Effector memory CD8-positive, alpha-beta T cell (primary cell): ENCODE measurements around the gene PTMS.

Experiments used
- ATAC-seq: fragments of 150-1000 bp; cut with Tn5 transposase; replicated peaks from 2 replicates; pipeline ENCODE4 v1.10.0; 2021; ENCODE audit warnings: mild to moderate bottlenecking, moderate library complexity
- DNase-seq, 3 experiments: peaks; one replicate each; pipeline ENCODE4 v3.0.0; 2021
- H3K27ac Mint-ChIP-seq, 2 donors: one replicate each; pipeline ENCODE4 v1.8.0; 2022; ENCODE audit warnings: mild to moderate bottlenecking in 2 of 2, mixed read lengths in 2 of 2, moderate library complexity in 2 of 2
- H3K27me3 Mint-ChIP-seq, 2 donors: one replicate each; pipeline ENCODE4 v1.8.0; 2022; ENCODE audit warnings: mixed read lengths in 2 of 2
- H3K36me3 Mint-ChIP-seq: one replicate; pipeline ENCODE4 v1.8.0; 2022; ENCODE audit warnings: mild to moderate bottlenecking, moderate library complexity, mixed read lengths; ENCODE audit not compliant: insufficient read depth
- H3K4me1 Mint-ChIP-seq, 2 donors: one replicate each; pipeline ENCODE4 v1.8.0; 2022; ENCODE audit warnings: low read depth in 2 of 2, mixed read lengths in 2 of 2
- H3K4me3 Mint-ChIP-seq, 2 donors: one replicate each; pipeline ENCODE4 v1.8.0; 2022; ENCODE audit warnings: mild to moderate bottlenecking in 2 of 2, mixed read lengths in 2 of 2, moderate library complexity in 2 of 2
- H3K9me3 Mint-ChIP-seq, 2 donors: one replicate each; pipeline ENCODE4 v1.8.0; 2022; ENCODE audit warnings: mixed read lengths in 2 of 2

The PTMS gene

GRCh38 chr12:6779708-6780432 is 13.7 kb downstream of the PTMS start:
- H3K27ac Mint-ChIP-seq: no peak overlapping the region
- DNase-seq (no peak), ATAC-seq (no peak)
- no peaks in the 10 kb centered on the region for H3K9me3 Mint-ChIP-seq
- H3K4me3 Mint-ChIP-seq: no peak overlapping the region
- H3K4me1 Mint-ChIP-seq: peaks cover 23 to 32% of the 10 kb centered on the region in 2 donors
- peaks cover 14% of the 10 kb centered on the region for H3K36me3 Mint-ChIP-seq
- peaks cover 0 to 8% of the 10 kb centered on the region in 2 donors for H3K27me3 Mint-ChIP-seq

GRCh38 chr12:6780573-6780972 is 14.4 kb downstream of the PTMS start:
- DNase-seq (no peak), ATAC-seq (no peak)
- H3K9me3 Mint-ChIP-seq: no peaks in the 10 kb centered on the region
- H3K4me1 Mint-ChIP-seq: peaks cover 16 to 25% of the 10 kb centered on the region in 2 donors
- H3K36me3 Mint-ChIP-seq: peaks cover 8% of the 10 kb centered on the region
- no peak overlapping the region for H3K4me3 Mint-ChIP-seq
- peaks cover 0 to 8% of the 10 kb centered on the region in 2 donors for H3K27me3 Mint-ChIP-seq
- no peak overlapping the region for H3K27ac Mint-ChIP-seq

- DNase-seq (no peak), ATAC-seq (no peak)
- Mint-ChIP-seq H3K9me3 (no peaks in the 10 kb centered on the region), H3K4me3 (no peak overlapping the region), H3K27ac (no peak overlapping the region), H3K36me3 (peaks cover 5% of the 10 kb centered on the region), H3K4me1 (peaks cover 13 to 14% of the 10 kb centered on the region in 2 donors), H3K27me3 (peaks cover 0 to 8% of the 10 kb centered on the region in 2 donors)
Measured at GRCh38 chr12:6782119-6782518, 16.0 kb downstream of the PTMS start.

GRCh38 chr12:6782850-6783566 is 16.8 kb downstream of the PTMS start:
- no peak for ATAC-seq
- Mint-ChIP-seq H3K27me3 (peaks cover 0 to 8% of the 10 kb centered on the region in 2 donors), H3K4me1 (peaks cover 12 to 13% of the 10 kb centered on the region in 2 donors), H3K36me3 (peaks cover 5% of the 10 kb centered on the region), H3K4me3 (no peak overlapping the region), H3K27ac (no peak overlapping the region), H3K9me3 (no peaks in the 10 kb centered on the region)
- no peak for DNase-seq

GRCh38 chr12:6783828-6784227 is 17.7 kb downstream of the PTMS start:
- peaks cover 0 to 8% of the 10 kb centered on the region in 2 donors for H3K27me3 Mint-ChIP-seq
- no peaks in the 10 kb centered on the region for H3K9me3 Mint-ChIP-seq
- ATAC-seq (no peak), DNase-seq (no peak)
- peaks cover 4 to 7% of the 10 kb centered on the region in 2 donors for H3K4me1 Mint-ChIP-seq
- no peak overlapping the region for H3K27ac Mint-ChIP-seq
- H3K36me3 Mint-ChIP-seq: peaks cover under 1% of the 10 kb centered on the region
- H3K4me3 Mint-ChIP-seq: no peak overlapping the region

GRCh38 chr12:6784296-6784695 is 18.1 kb downstream of the PTMS start:
- ATAC-seq (no peak), DNase-seq (no peak)
- no peak overlapping the region for H3K4me3 Mint-ChIP-seq
- peaks cover 0 to 8% of the 10 kb centered on the region in 2 donors for H3K27me3 Mint-ChIP-seq
- no peaks in the 10 kb centered on the region for H3K36me3 Mint-ChIP-seq
- no peaks in the 10 kb centered on the region for H3K9me3 Mint-ChIP-seq
- peaks cover 0 to 3% of the 10 kb centered on the region in 2 donors for H3K4me1 Mint-ChIP-seq
- H3K27ac Mint-ChIP-seq: no peak overlapping the region

GRCh38 chr12:6784761-6785160 is 18.6 kb downstream of the PTMS start:
- peaks cover 0 to 3% of the 10 kb centered on the region in 2 donors for H3K4me1 Mint-ChIP-seq
- no peak overlapping the region for H3K4me3 Mint-ChIP-seq
- no peaks in the 10 kb centered on the region for H3K36me3 Mint-ChIP-seq
- peaks cover 0 to 8% of the 10 kb centered on the region in 2 donors for H3K27me3 Mint-ChIP-seq
- no peak overlapping the region for H3K27ac Mint-ChIP-seq
- no peaks in the 10 kb centered on the region for H3K9me3 Mint-ChIP-seq
- ATAC-seq (no peak), DNase-seq (no peak)

GRCh38 chr12:6786416-6787094 is 20.4 kb downstream of the PTMS start:
- Mint-ChIP-seq H3K9me3 (no peaks in the 10 kb centered on the region), H3K27me3 (peaks cover 0 to 8% of the 10 kb centered on the region in 2 donors), H3K4me1 (peaks cover 0 to 3% of the 10 kb centered on the region in 2 donors), H3K36me3 (no peaks in the 10 kb centered on the region), H3K4me3 (peak overlapping the region in 1 of 2 donors; percentile 15), H3K27ac (peak overlapping the region in 1 of 2 donors; percentile 47)
- ATAC-seq (no peak), DNase-seq (no peak)

GRCh38 chr12:6787309-6787708 is 21.1 kb downstream of the PTMS start:
- Mint-ChIP-seq H3K27ac (no peak overlapping the region), H3K4me1 (peaks cover under 1 to 7% of the 10 kb centered on the region in 2 donors), H3K27me3 (peaks cover 1 to 8% of the 10 kb centered on the region in 2 donors), H3K9me3 (no peaks in the 10 kb centered on the region), H3K36me3 (no peaks in the 10 kb centered on the region), H3K4me3 (no peak overlapping the region)
- DNase-seq (no peak), ATAC-seq (no peak)

GRCh38 chr12:6788972-6789924 is 23.1 kb downstream of the PTMS start, which contains the start of gene CD4:
CD4 (plus strand) TSS chr12:6789528; CDS start chr12:6800139, 10,611 bp downstream.
- H3K36me3 Mint-ChIP-seq: no peaks in the 10 kb centered on the region
- DNase-seq (no peak), ATAC-seq (peak; percentile 45)
- H3K4me3 Mint-ChIP-seq: peak within 1 kb of the TSS in 1 of 2 donors; percentile 47
- peak within 1 kb of the TSS; percentile 1 to 5 for H3K27ac Mint-ChIP-seq
- H3K27me3 Mint-ChIP-seq: peaks cover 0 to 8% of the 10 kb centered on the region in 2 donors
- no peaks in the 10 kb centered on the region for H3K9me3 Mint-ChIP-seq
- H3K4me1 Mint-ChIP-seq: peaks cover 5 to 14% of the 10 kb centered on the region in 2 donors

- Mint-ChIP-seq H3K9me3 (no peaks in the 10 kb centered on the region), H3K36me3 (peaks cover 2% of the 10 kb centered on the region), H3K27me3 (peaks cover 11 to 17% of the 10 kb centered on the region in 2 donors), H3K4me1 (peaks cover 5 to 14% of the 10 kb centered on the region in 2 donors), H3K4me3 (peak overlapping the region in 1 of 2 donors; percentile 33), H3K27ac (no peak overlapping the region)
- peak; percentile 35 for ATAC-seq
- DNase-seq: no peak
Measured at GRCh38 chr12:6790496-6791150, 24.5 kb downstream of the PTMS start.

- no peak for DNase-seq
- H3K27ac Mint-ChIP-seq: no peak overlapping the region
- peak overlapping the region in 1 of 2 donors; percentile 50 for H3K4me3 Mint-ChIP-seq
- H3K9me3 Mint-ChIP-seq: no peaks in the 10 kb centered on the region
- peaks cover 5 to 11% of the 10 kb centered on the region in 2 donors for H3K4me1 Mint-ChIP-seq
- peaks cover 25 to 31% of the 10 kb centered on the region in 2 donors for H3K27me3 Mint-ChIP-seq
- peaks cover 5% of the 10 kb centered on the region for H3K36me3 Mint-ChIP-seq
- ATAC-seq: peak; percentile 20
Measured at GRCh38 chr12:6791931-6792520, 25.9 kb downstream of the PTMS start.
